Hepatocyte (in vitro differentiated cells): ENCODE data around the gene MARCHF5.

ENCODE experiments used
- EZH2 ChIP-seq: fragments of 200-600 bp; sonication (generic); IDR thresholded peaks from 2 replicates; pipeline ENCODE4 v1.6.1; 2016; ENCODE audit warnings: antibody characterized with exemption, mild to moderate bottlenecking, borderline replicate concordance
- EZH2phosphoT487 ChIP-seq: fragments of 200-600 bp; sonication (generic); IDR thresholded peaks from one replicate; pipeline ENCODE4 v1.6.1; 2018; ENCODE audit warnings: antibody characterized with exemption, mild to moderate bottlenecking, low read depth, moderate library complexity; ENCODE audit not compliant: unreplicated experiment, severe bottlenecking
- TF ChIP-seq, protein P1 (sequence below): fragments of 200-600 bp; sonication (generic); IDR thresholded peaks from 2 replicates; pipeline ENCODE4 v1.5.1; 2016; ENCODE audit warnings: antibody characterized with exemption, mild to moderate bottlenecking; ENCODE audit not compliant: poor library complexity

DNA sequence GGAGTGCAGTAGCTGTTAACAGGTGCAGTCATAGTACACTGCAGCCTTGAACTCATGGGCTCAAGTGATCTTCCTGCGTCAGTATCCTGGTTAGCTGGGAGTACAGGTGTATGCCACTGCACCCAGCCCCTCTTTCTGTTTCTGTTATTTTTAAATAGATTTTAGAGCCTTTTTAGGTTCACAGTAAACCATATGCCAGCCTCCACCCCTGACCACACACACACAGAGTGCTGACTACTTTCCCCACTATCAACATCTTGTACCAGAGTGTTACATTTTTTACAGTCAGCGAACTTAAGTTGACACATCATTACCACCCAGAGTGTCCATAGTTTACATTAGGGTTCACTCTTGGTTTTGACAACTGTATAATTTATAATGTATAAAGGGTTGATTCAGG, 32.1 kb downstream of the MARCHF5 start:
- TF ChIP-seq, protein P1, sequence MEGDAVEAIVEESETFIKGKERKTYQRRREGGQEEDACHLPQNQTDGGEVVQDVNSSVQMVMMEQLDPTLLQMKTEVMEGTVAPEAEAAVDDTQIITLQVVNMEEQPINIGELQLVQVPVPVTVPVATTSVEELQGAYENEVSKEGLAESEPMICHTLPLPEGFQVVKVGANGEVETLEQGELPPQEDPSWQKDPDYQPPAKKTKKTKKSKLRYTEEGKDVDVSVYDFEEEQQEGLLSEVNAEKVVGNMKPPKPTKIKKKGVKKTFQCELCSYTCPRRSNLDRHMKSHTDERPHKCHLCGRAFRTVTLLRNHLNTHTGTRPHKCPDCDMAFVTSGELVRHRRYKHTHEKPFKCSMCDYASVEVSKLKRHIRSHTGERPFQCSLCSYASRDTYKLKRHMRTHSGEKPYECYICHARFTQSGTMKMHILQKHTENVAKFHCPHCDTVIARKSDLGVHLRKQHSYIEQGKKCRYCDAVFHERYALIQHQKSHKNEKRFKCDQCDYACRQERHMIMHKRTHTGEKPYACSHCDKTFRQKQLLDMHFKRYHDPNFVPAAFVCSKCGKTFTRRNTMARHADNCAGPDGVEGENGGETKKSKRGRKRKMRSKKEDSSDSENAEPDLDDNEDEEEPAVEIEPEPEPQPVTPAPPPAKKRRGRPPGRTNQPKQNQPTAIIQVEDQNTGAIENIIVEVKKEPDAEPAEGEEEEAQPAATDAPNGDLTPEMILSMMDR = no peak
- TF ChIP-seq EZH2 (no peak), EZH2phosphoT487 (no peak)
